Muscle of arm (tissue), 12 donors: ENCODE results near the gene TMPRSS2. TPM values are rescaled to one million over a fixed set of nuclear protein-coding genes. Genes with fewer than 3 reads are reported as not detected.

Experiments
- DNase-seq: peaks from one replicate; pipeline ENCODE4 v3.0.0-alpha.2; 2013
- polyA plus RNA-seq, 12 donors: library from polyadenylated mRNA; unstranded; fragments of 120-200 nt; gene quantifications; one replicate each; pipeline ENCODE4 v1.2.1, GENCODE V29; 2013; ENCODE audit not compliant: insufficient read length in 12 of 12

Gene TMPRSS2
- polyA plus RNA-seq, 12 donors, result 0.13 to 10.8 (median 0.57) TPM; not detected in 5

- no peak for DNase-seq
These were observed 2.5 kb upstream of the TMPRSS2 start for GRCh38 chr21:41510500-41510899.

- DNase-seq, result no peak
These were observed 1.8 kb upstream of the TMPRSS2 start for GRCh38 chr21:41509733-41510132.

GRCh38 chr21:41509145-41509496, 1.2 kb upstream of the TMPRSS2 start:
- DNase-seq, result no peak

- no peak for DNase-seq
These were observed 622 bp upstream of the TMPRSS2 start for GRCh38 chr21:41508415-41509144.

- no peak for DNase-seq
These were observed 1.1 kb downstream of the TMPRSS2 start for GRCh38 chr21:41506611-41507520.

- no peak for DNase-seq
These were observed 1.9 kb downstream of the TMPRSS2 start for GRCh38 chr21:41506005-41506594.

GRCh38 chr21:41504030-41504429, 3.9 kb downstream of the TMPRSS2 start:
- DNase-seq, result no peak

- DNase-seq, result no peak
These were observed 4.6 kb downstream of the TMPRSS2 start for GRCh38 chr21:41503331-41503730.

GRCh38 chr21:41501919-41502318, 6.0 kb downstream of the TMPRSS2 start:
- DNase-seq, result no peak

GRCh38 chr21:41500931-41501381, 7.0 kb downstream of the TMPRSS2 start:
- DNase-seq, result no peak

- DNase-seq, result no peak
These were observed 7.6 kb downstream of the TMPRSS2 start for GRCh38 chr21:41500363-41500762.

GRCh38 chr21:41499920-41500319, 8.0 kb downstream of the TMPRSS2 start:
- DNase-seq, result no peak

GRCh38 chr21:41497788-41498187, 10.2 kb downstream of the TMPRSS2 start:
- no peak for DNase-seq

- DNase-seq, result no peak
These were observed 10.9 kb downstream of the TMPRSS2 start for GRCh38 chr21:41497008-41497407.

GRCh38 chr21:41494242-41494641, 13.7 kb downstream of the TMPRSS2 start:
- no peak for DNase-seq

GRCh38 chr21:41491412-41491811, 16.5 kb downstream of the TMPRSS2 start:
- no peak for DNase-seq

GRCh38 chr21:41490330-41490729, 17.6 kb downstream of the TMPRSS2 start:
- DNase-seq, result no peak

- no peak for DNase-seq
These were observed 18.6 kb downstream of the TMPRSS2 start for GRCh38 chr21:41489329-41489728.

- DNase-seq, result no peak
These were observed 19.9 kb downstream of the TMPRSS2 start for GRCh38 chr21:41488080-41488479.

- DNase-seq, result no peak
These were observed 20.9 kb downstream of the TMPRSS2 start for GRCh38 chr21:41487082-41487481.

GRCh38 chr21:41483973-41484372, 24.0 kb downstream of the TMPRSS2 start:
- DNase-seq, result no peak

- no peak for DNase-seq
These were observed 24.5 kb downstream of the TMPRSS2 start for GRCh38 chr21:41483415-41483814.

GRCh38 chr21:41482980-41483379, 25.0 kb downstream of the TMPRSS2 start:
- DNase-seq, result no peak
